NCI-H2107 treated with DMSO at 0.1 percent for 48 hours (cell line): ENCODE results near the gene CAVIN2.

Experiments used
- DNase-seq: peaks from one replicate; lab custom pipeline; 2025; ENCODE audit not compliant: unreplicated experiment; lab: John Stamatoyannopoulos, UW

The CAVIN2 gene, protein sequence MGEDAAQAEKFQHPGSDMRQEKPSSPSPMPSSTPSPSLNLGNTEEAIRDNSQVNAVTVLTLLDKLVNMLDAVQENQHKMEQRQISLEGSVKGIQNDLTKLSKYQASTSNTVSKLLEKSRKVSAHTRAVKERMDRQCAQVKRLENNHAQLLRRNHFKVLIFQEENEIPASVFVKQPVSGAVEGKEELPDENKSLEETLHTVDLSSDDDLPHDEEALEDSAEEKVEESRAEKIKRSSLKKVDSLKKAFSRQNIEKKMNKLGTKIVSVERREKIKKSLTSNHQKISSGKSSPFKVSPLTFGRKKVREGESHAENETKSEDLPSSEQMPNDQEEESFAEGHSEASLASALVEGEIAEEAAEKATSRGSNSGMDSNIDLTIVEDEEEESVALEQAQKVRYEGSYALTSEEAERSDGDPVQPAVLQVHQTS

DNA sequence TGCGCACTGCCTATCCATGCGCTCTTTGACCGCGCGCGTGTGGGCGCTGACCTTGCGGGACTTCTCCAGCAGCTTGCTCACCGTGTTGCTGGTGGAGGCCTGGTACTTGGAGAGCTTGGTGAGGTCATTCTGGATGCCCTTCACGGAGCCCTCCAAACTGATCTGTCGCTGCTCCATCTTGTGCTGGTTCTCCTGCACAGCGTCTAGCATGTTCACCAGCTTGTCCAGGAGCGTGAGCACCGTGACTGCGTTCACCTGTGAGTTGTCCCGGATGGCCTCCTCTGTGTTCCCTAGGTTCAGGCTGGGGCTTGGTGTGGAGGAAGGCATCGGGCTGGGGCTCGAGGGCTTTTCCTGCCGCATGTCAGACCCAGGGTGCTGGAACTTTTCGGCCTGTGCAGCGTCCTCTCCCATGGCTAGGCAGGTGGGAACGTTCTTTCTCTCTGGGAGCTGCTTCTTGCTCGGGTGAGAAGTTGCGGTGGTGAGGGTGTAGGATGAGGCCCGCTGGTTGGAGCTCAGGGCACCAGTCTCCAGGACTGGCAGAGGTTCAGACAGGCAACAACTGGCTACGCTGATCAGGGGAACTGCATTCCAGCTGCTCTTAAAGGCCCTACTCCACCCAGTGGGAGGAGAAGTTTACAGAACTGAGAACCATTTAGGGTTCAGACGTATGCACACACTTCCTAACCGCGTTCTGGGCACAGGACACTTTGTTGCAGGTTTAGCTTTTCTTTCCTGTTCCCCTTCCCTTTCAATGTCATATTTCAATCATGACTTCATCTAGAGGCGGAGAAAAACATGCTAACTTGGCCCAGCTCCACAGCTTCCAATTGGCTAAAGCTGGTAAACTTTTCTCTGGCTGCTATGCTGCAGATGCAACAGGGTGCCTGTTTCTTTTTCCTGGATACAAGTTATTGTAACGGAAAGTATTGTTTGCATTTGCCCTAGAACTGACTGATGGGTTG is at the start of gene CAVIN2:
CAVIN2 (minus strand) TSS at position 574 of the 962 bp plus-strand sequence; CDS start at position 411, 163 bp downstream.
- no peak for DNase-seq

DNA sequence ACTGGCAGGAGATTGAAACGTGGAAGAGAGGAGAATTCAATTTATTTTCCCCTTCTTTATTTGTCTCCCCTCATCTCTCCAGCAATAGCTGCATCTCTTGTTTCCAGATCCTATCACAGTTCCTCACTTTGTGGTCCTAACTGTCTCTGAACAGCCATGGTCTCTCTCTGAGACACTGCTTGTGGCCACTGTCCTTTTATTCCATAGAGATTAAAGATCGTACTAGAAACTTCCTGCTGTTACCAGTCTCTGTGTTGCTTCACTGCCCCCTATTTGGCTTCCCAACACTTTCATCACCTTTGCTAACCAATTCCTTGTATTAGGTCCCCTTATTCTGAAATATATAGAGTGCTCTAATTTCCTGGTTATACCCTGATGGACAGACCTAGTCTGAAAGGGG is 48.9 kb upstream of the CAVIN2 start:
- no peak for DNase-seq

DNA sequence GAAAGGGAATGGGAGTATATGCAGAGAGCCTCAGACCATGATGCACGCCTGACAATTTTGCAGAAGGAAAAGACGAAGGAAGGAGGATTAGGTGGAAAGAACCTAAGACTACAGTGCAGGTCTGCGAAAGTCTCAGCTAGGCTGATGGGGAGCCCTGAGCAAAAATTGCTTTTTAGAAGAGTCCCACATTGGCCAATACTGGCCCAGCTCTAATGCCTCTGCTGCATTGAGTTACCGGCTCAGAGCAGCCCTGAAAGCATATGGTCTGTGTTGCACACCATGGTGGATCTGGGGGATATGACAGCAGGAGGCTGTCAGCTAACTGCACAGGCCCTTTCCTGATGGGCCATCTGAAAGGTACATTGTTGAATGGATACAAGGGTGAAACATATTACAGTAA is 48.3 kb upstream of the CAVIN2 start:
- no peak for DNase-seq

DNA sequence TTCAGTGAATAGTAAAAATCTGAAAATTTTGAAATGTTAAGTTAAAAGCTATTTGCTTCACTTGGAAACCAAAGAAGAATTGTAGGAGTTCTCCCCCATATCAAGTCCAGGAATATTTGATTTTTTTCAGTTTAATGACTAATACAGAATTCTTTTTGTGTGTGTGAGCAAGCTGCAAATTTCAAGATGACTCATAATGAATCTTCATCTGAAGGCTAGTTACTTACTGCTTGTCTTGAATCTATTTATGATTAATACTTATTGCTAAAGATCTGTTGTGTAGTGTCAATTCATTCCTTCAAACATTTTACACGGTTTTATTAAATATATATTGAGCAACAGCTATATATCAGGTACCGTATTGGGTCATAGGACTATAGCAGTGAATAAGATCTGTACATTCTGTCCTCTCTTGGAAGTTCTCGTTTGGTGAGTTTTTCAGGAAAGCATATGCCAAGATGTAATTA is 47.8 kb upstream of the CAVIN2 start:
- DNase-seq, result no peak

DNA sequence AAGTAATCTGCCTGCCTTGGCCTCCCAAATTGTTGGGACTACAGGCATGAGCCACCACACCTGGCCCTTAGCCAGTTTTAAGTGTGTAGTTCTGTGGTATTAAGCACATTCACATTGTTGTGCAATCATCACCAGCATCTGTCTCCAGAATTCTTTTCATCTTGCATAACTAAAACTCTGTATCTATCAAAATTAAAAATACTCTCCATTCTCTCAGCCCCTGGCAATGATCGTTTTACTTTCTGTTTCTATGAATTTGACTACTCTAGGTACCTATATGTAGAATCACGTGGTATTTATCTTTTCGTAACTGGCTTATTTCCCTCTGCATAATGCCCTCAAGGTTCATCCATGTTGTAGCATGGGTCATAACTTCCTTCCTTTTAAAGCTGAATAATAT is 45.5 kb upstream of the CAVIN2 start:
- no peak for DNase-seq

DNA sequence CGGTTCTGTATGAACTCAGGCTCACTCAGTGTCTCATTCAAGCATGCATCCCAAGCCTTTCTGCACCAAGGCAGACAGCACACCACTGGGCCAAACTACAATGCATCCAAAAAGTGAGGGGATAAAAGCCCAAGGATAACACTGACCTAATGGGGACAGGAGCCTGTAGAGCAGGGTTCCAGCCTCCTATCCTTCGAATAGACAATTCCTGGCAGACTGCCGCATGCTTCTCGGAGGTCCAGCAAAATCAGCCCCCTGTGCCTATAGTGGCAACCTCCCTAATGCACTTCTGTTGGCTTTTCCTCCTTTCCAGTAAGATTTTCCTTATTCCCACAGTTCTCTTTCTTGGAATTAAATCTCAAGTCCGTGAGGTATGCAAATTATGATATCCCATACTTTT is 44.8 kb upstream of the CAVIN2 start:
- no peak for DNase-seq

DNA sequence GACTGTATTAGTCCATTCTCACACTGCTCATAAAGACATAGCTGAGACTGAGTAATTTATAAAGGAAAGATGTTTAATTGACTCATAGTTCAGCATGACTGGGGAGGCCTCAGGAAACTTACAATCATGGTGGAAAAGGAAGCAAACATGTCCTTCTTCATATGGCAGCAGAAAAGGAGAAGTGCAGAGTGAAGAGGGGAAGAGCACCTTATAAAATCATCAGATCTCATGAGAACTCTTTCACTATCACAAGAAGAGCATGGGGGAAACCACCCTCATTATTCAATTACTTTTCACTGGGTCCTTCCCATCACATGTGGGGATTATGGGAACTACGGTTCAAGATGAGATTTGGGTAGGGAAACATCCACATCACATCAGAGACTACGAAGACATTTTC is 43.0 kb upstream of the CAVIN2 start:
- no peak for DNase-seq

DNA sequence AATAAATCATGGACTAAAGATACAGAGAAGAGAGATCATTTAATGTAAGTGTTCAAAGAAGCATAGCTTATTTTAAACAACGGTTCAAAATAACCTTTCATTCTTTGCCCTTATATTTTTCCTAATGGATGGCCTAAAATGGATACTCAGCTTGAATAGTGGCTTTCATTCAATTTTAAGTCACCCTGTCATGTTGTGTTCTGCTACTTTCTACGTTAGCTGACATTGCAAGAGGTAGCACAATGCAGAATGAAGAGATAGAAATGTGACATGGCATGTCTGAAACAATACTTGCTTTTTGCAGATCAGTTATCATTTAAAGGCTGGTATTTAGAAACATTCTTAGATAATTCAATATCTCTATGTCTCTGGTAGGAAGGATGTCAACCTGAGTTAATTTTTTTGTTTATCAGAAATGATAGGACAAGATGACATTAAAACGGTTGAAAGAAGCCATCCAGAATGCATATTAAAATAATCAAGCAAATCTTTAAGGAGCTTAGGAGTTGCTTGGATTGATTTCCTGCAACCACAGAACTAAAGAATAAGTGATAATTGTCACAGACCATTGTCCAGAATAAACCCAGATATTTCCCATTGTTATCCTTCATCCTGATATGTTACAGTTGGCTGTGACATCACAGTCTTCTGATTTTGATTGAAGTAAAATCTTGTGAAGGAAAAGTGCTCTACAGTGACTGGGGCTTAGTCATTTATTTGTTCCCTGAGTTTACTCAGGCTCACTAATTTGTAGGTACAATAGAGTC is 41.7 kb upstream of the CAVIN2 start:
- DNase-seq, result no peak

DNA sequence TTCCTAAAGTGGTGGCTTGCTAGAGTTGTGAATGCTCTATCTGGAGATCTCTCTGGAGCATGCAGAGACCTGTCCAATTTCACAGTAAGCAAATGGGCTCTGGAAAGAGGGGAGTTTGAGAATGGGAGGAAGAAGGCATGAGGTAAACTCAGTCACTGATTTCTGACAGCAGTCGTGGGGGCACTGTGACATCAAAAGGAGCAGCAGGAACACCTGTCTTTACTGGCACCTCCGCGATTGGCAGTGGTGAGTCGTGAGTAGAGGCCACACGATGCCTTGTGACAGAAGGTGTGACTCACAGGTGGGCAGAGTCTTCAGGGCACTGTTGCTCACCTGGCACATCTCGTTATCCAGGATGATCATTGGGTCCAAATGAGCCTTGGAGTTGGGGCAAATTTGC is 38.8 kb upstream of the CAVIN2 start:
- no peak for DNase-seq

DNA sequence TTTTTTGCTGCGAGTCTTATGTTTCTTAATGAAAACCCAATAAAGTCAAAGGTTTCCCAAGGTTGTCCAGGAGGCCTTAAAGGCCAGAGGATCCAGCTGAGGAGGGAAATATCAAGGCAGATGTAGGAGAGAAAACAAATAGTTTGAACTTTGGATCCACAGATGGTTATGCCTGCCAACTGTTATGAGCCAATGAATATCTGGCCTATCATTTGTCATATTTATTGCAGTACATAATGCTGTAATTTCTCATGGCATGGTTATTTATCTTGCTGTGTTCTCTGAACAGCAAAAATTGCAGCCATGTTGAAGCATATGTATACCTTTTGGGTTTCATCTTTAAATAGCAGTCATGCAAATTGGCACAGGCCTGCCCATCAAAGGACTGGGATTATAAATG is 38.2 kb upstream of the CAVIN2 start:
- DNase-seq, result no peak

DNA sequence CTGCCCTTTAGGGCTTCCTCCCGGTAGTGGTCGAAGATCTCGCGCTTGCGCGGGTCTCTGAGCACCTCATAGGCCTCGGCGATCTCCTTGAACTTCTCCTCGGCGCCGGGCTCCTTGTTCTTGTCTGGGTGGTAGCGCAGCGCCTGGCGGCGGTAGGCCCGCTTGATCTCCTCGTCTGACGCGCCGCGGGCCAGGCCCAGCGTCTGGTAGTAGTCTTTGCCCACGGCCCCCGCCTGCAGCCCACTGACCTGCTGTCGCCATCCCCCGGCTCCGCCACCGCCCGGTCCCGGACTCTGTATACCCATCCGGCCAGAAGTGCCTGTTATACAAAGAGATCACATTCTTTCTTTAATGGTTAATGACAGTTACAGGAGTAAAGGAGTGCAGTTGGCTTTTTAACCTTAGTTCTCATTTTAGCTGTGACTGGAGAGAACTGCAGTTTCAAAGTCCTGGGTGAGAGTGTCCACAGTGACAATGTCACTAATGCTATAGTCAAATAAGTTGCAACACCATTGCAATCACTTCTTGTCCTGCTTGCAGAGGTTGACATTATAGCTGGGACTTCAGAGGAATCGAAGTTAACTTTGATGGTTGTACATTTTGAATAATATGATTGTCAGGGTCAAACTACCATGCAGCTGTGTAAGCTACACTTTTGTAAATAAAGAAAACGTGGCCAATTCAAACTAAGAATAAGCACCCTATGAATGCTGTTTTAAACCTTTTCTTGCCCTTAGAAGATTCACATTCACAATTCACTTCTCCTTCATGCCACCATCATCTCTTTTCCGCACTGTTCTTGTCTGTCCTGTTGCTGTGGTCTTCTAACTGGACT is 35.3 kb upstream of the CAVIN2 start:
- DNase-seq, result no peak

DNA sequence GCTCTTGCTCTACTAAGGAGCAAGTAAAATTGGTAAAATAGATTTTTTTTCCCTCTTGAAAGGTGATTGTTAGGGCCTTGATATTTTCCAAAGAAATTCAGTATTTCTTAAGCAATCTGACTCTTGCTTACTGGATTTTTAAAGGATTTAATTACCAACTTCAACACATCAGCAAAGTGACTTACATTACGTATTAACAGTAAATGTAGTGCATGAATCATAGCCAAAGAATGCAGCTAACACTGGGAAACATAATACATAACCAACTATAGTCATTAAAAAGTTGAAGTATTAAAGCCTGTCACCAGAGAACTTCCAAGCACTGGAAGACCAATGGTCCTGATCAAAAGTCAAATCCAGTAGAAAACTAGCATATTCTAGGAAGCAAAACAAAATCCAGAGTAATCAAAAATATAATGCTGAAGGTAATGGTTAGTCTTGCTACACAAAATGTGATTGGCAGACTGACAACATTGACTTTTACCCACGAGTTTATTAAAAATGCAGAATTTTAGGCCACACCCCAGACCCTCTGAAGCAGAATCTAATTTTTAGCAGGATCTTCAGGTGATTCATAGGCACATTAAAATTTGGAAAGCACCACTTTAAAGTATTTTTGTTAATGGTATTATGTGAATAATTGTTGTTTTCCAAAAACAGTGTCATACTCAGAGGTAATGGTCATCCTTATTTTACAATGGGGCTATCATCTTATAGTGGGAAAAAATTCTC is 31.8 kb upstream of the CAVIN2 start:
- no peak for DNase-seq

DNA sequence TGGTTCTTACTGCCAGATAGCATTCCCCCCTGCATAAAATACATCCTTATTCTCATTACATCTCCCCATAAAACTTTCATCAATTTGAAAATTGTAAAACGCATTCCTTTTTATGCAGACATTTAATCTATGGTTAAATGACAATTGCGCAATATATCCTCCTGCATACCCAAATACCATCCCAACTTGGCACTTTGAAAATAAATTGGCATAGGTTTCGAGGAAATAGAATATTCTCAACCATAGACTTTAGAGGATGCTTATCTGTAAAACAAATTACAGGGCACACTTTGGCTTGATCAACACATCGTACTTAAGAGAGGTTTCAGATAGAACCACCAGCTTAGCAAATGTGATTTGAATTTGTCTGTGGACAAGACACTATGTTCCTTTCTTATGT is 31.0 kb upstream of the CAVIN2 start:
- no peak for DNase-seq

DNA sequence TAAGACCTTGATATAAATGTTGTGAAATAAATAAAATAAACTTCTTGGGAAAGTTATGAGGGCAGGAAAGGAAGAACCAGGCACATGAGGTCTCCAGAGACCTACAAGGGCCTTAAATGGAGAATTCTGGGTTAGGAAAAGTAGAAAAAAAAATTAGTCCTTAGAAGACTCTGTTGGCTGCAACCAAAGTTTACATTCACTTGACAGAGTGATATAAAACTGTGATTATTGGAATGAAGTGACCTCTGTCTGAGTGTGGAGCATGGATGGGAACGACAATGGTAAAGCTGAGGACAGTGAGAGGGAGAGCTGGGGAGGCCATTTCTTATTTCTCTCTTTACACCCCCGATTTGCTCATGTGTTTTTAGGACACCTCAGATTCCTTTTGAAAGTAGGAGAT is 29.0 kb upstream of the CAVIN2 start:
- DNase-seq, result no peak

DNA sequence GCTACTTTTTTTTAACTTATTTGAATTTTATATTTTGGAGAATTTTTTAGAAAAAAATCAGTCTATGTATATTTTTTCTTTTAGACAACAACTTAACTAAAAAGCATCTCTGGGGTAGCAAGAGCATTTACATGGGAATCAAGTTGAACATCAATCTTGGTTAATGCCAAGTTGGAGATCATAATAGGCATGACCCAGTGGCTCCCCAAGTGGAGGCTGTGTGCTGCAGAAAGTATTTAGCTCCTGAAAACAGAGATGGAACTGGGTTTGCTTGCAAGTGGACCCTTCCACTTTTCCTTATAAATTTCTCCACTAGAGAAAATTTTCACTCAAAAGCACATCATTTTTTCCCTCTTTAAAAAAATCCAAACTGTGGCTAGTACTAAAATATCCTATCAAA is 23.9 kb upstream of the CAVIN2 start:
- no peak for DNase-seq

DNA sequence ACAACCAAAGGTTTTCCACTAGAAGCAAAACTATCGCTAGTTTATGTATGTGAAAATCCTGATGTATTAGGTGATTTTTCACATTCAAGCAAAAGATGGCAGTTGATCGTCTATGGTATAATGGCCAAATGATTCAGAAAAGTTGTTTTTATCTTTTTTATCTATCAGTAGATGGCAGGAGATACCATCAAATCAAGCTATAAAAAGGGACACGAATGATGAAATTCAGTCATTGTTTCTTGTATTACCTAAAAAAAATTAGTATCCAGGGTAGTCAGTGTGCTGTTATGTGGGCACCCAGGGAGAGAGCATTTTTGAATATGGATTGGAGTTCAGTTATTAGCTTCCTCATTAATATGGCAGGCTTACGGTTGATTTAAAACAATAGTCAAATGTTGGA is 22.9 kb upstream of the CAVIN2 start:
- peak; percentile 11 for DNase-seq

DNA sequence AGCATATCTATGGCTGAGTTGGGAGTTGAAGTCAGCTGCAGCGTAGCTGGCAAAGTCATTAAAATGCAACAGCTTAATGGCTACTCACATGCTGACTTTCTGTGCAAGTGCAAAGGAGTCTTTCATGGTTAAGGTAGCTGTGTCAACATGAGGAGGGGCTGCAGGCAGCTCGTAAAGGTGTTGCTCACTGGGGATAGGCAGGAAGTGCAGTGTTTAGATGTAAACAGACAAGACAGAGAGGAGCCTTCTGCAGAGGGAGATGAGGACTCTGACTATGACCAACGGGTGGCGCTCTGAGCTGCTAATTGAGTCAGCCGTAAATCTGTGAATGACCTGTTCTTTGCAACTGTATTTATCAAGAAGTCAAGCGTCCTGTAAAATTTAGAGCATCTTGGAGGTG is 22.3 kb upstream of the CAVIN2 start:
- DNase-seq, result peak; percentile 13

DNA sequence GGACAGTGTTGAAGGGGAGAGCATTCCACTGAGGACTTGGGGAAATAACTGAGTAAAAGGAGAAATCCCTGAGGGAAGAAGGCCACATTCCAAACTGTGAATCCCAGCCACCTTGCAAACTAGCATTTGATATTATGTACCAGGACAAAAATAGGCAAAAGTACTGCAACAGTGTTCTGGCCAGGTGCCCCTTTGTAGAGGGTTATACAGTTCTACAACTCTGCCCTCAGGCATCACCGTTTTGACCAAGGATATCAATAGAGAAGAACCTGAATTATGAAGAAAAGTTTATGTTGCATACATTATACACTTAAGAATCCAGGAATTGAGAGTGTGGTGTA is 20.6 kb upstream of the CAVIN2 start:
- DNase-seq, result no peak

DNA sequence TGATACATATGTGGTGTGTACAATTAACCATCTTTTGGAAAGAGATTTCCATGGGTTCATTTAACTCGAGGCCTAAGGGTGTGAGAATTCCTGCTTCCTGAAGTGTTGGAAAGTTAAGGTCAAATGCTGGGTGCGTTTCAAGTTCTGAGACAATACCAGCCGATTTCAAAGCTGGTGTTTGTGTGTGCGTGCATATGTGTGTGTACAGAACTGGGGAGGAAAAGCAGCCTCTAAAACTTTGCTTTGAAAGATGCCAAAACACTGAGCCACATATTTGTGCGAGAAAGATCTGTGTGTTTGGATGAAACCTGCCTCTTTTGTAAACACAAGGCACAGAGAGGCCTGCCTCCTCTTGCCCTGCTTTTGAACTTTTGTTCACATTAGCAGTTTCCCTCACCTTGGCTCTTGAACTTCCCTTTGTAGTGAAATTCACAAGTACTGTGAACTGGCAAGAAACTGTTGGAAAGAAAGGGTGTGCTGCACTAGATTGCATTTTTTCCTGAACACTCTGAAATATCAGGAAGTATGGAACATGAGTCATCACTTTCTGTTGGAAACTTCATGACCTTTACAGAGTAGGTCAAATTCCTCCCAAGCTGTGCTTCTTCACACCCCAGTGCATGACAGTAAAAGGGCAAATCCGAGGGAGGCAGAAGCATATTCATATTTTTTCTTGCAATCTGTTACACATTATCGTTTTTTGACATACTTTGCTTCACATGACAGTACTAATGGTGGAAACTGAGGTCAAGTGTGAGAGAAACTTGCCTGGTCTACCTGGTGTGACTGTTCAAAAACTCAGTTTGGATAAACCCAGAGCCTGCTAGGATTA is 20.0 kb upstream of the CAVIN2 start:
- DNase-seq, result no peak
